ENCODE results near the gene TMEM132C. TPM values are rescaled to one million over a fixed set of nuclear protein-coding genes. Genes with fewer than 3 reads are reported as not detected.

The TMEM132C gene
- total and polyA plus RNA-seq, 9 donors = 1.6 to 38.4 (median 9.4) TPM

DNA sequence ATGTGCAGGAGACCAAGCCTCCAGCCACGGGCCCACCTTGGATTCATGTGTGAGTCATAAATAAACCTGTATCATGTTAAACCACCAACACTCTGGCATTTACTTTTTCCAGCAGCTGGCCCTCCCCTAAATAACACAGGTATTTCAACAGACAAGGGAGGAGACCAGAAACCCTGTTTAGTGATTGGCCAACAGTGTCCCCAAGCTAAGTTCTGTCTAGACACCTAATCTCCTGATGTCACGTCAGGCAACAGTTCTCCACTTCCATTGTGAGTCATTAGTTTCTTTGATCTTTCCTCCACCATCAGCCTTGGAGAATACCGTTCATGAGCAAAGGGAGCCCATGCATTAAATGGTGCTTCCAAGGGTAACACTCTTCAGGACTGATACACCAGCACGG is 196.9 kb downstream of the TMEM132C start:
- no peaks in the 10 kb centered on the region for H3K27me3 ChIP-seq
- H3K4me1 ChIP-seq (ENCODE audit: insufficient read depth) = no peaks in the 10 kb centered on the region
- no peaks in the 10 kb centered on the region for H3K36me3 ChIP-seq
- 83 to 88% (median 85%) methylated on average over 4 of the region's 4 CpGs for WGBS, 3 donors
- no peak for DNase-seq
- H3K4me3 ChIP-seq = no peak overlapping the region
- intact Hi-C loops (cut with DNase I) = no loop called here
- H3K9me3 ChIP-seq = no peaks in the 10 kb centered on the region
- H3K27ac ChIP-seq = no peak overlapping the region
- TF ChIP-seq POLR2A (IDR thresholded peaks at IDR 0.05) (no peak), EP300 (IDR thresholded peaks at IDR 0.05) (no peak)
- TF ChIP-seq, protein P1, sequence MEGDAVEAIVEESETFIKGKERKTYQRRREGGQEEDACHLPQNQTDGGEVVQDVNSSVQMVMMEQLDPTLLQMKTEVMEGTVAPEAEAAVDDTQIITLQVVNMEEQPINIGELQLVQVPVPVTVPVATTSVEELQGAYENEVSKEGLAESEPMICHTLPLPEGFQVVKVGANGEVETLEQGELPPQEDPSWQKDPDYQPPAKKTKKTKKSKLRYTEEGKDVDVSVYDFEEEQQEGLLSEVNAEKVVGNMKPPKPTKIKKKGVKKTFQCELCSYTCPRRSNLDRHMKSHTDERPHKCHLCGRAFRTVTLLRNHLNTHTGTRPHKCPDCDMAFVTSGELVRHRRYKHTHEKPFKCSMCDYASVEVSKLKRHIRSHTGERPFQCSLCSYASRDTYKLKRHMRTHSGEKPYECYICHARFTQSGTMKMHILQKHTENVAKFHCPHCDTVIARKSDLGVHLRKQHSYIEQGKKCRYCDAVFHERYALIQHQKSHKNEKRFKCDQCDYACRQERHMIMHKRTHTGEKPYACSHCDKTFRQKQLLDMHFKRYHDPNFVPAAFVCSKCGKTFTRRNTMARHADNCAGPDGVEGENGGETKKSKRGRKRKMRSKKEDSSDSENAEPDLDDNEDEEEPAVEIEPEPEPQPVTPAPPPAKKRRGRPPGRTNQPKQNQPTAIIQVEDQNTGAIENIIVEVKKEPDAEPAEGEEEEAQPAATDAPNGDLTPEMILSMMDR (IDR thresholded peaks at IDR 0.05) = no peak

DNA sequence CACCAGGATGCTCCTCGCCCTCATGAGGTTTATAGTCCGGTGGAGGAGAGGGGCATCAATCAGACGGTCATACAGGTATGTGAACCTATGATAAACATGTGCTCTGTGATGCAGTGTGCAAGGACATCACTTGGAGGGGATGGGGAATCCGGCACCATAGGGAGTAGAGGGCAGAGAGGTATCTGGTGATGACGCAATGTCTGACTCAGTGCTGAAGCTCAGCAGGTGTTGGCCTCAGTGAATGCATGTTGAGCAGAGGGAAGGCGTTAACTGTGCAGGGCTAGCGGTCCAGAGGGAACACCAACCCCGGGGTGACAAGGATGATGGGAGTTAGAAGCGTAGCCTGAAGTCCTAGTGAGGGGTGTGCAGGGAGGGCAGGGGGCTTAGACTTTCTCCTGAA is 200.9 kb downstream of the TMEM132C start:
- Histone ChIP-seq H3K27me3 (no peaks in the 10 kb centered on the region), H3K27ac (no peak overlapping the region), H3K4me1 (ENCODE audit: insufficient read depth) (no peaks in the 10 kb centered on the region), H3K9me3 (no peaks in the 10 kb centered on the region), H3K36me3 (no peaks in the 10 kb centered on the region), H3K4me3 (no peak overlapping the region)
- 80 to 84% (median 83%) methylated on average over 9 of the region's 9 CpGs for WGBS, 3 donors
- DNase-seq = no peak
- TF ChIP-seq POLR2A (IDR thresholded peaks at IDR 0.05) (no peak), EP300 (IDR thresholded peaks at IDR 0.05) (no peak)
- TF ChIP-seq, protein P1 (IDR thresholded peaks at IDR 0.05) = no peak
- intact Hi-C loops (cut with DNase I) = no loop called here

DNA sequence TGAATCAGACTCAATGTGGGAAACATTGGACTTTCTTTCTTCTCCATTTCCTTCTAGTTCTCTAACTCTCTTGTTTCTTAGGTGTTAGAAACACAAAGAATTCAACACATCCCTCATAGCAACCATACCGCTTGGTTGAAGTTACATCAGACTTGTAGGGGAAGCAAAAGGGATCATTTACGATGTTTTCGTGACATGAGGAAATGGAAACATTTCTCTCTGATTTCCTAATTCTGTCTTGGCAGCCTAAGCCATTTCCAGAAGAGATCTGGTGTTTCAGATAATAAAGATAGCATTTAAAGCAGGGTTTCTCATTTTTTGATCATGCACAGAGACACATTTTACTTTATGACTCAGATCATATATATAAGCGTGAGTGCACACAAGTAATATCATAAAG is 202.0 kb downstream of the TMEM132C start:
- Histone ChIP-seq H3K9me3 (no peaks in the 10 kb centered on the region), H3K27me3 (no peaks in the 10 kb centered on the region), H3K36me3 (no peaks in the 10 kb centered on the region), H3K4me1 (ENCODE audit: insufficient read depth) (no peaks in the 10 kb centered on the region), H3K4me3 (no peak overlapping the region), H3K27ac (no peak overlapping the region)
- no peak for TF ChIP-seq EP300 (IDR thresholded peaks at IDR 0.05)
- TF ChIP-seq, protein P1 (IDR thresholded peaks at IDR 0.05) = no peak
- no peak for TF ChIP-seq POLR2A (IDR thresholded peaks at IDR 0.05)
- WGBS, 3 donors = 83 to 91% (median 90%) methylated on average over 4 of the region's 4 CpGs
- intact Hi-C loops (cut with DNase I) = no loop called here
- no peak for DNase-seq

DNA sequence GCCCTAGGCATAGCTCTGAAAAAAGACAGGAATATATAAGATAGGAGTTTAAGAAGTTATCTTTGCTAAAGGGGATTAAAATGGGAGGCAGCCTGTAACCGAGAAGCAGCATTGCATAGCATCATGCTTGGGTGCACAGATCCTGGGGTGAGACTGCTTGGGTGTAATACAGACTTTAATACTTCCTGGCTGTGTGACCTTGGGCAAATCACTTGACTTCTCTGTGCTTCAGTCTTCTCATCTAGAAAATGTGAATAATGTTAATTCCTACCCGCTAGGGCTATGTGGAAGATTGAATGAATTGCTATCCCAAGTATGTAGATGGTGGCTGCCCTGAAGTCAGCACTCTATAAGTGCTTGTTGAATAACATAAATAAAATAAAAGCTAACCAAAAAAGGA is 204.5 kb downstream of the TMEM132C start:
- no peaks in the 10 kb centered on the region for H3K9me3 ChIP-seq
- DNase-seq = no peak
- no peak overlapping the region for H3K4me3 ChIP-seq
- no peak overlapping the region for H3K27ac ChIP-seq
- WGBS, 3 donors = 93 to 98% (median 93%) methylated on average over 2 of the region's 2 CpGs
- TF ChIP-seq, protein P1 (IDR thresholded peaks at IDR 0.05) = no peak
- TF ChIP-seq EP300 (IDR thresholded peaks at IDR 0.05) = no peak
- no peak for TF ChIP-seq POLR2A (IDR thresholded peaks at IDR 0.05)
- H3K36me3 ChIP-seq = no peaks in the 10 kb centered on the region
- intact Hi-C loops (cut with DNase I) = no loop called here
- no peaks in the 10 kb centered on the region for H3K27me3 ChIP-seq
- H3K4me1 ChIP-seq (ENCODE audit: insufficient read depth) = no peaks in the 10 kb centered on the region

DNA sequence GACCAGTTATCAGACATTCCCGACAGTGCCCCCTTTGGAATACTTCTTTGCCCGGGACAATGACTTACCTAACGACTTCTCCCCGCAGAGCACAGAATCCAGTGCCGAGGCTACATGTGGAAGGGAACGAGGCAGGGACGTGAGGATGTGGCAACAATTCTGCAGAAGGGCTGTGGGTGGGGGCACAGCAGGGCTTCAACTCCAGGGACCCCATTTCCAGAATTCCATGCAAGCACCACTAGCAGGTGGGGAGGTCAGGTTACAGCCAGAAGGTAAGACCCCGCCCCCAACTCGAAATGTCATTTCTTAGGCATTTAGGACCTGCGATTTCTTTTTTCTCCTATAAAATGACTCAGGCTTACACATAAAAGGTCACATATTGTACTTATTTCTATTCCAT is 207.9 kb downstream of the TMEM132C start:
- WGBS, 3 donors = 86 to 94% (median 87%) methylated on average over 10 of the region's 10 CpGs

More for the DNA sequence above, 207.9 kb downstream of the TMEM132C start:
- no peaks in the 10 kb centered on the region for H3K9me3 ChIP-seq
- H3K4me1 ChIP-seq (ENCODE audit: insufficient read depth) = no peaks in the 10 kb centered on the region
- no peaks in the 10 kb centered on the region for H3K36me3 ChIP-seq
- no peaks in the 10 kb centered on the region for H3K27me3 ChIP-seq
- DNase-seq = no peak
- H3K27ac ChIP-seq = no peak overlapping the region
- H3K4me3 ChIP-seq = no peak overlapping the region
- intact Hi-C loops (cut with DNase I) = no loop called here
- TF ChIP-seq EP300 (IDR thresholded peaks at IDR 0.05) (no peak), POLR2A (IDR thresholded peaks at IDR 0.05) (no peak)
- TF ChIP-seq, protein P1 (IDR thresholded peaks at IDR 0.05) = no peak
